GM21737 (cell line): ENCODE data around the gene MGMT.

Experiments
- ATAC-seq: cut with Tn5 transposase; IDR thresholded peaks from one replicate; pipeline ENCODE4 v1.9.1; 2021; ENCODE audit warnings: mild to moderate bottlenecking, moderate library complexity; ENCODE audit not compliant: unreplicated experiment

Gene MGMT

GRCh38 chr10:129815898-129816655, 349.0 kb downstream of the MGMT start:
- ATAC-seq, result no peak

DNA sequence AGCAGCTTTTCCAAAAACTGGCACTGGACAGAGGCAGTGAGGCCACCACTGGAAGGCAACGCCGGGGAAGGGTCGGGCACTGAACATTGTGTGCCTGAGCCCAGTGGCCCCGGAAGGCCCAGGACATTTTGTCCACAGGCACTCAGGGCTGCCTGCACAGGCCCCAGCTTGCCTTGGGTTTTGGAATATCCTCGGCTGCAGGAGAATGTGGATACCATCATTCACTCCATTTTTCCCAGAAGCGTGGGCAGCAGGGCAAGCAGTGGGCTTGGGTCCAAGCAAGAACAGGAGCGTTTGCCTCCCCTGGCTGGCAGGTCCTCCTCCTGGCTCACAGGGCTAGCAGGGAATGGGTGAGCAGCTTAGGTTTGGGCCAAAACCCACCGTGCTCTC, 349.6 kb downstream of the MGMT start:
- no peak for ATAC-seq
